ENCODE results near the gene SNW1. TPM values are rescaled to one million over a fixed set of nuclear protein-coding genes. Genes with fewer than 3 reads are reported as not detected.

The SNW1 gene
- total RNA-seq, 2 donors from 2014 or later = 69.6 to 81.9 TPM

- peaks cover 11% of the 10 kb centered on the region for H3K36me3 ChIP-seq
- H3K9me3 ChIP-seq = no peaks in the 10 kb centered on the region
- H3K4me1 ChIP-seq = no peaks in the 10 kb centered on the region
These were observed 14.8 kb downstream of the SNW1 start for GRCh38 chr14:77746064-77746702.

GRCh38 chr14:77741438-77741837, 19.5 kb downstream of the SNW1 start:
- DNase-seq = no peak
- Histone ChIP-seq H3K9me3 (no peaks in the 10 kb centered on the region), H3K27ac (no peak overlapping the region), H3K4me1 (no peaks in the 10 kb centered on the region), H3K9ac (ENCODE audit: low read depth in 2 of 2, low read length in 2 of 2) (no peak overlapping the region), H3K27me3 (no peaks in the 10 kb centered on the region), H3K4me3 (no peak overlapping the region), H3K36me3 (peaks cover 7% of the 10 kb centered on the region)
- intact Hi-C loops (cut with DNase I) = no loop called here
- TF ChIP-seq, protein P1, sequence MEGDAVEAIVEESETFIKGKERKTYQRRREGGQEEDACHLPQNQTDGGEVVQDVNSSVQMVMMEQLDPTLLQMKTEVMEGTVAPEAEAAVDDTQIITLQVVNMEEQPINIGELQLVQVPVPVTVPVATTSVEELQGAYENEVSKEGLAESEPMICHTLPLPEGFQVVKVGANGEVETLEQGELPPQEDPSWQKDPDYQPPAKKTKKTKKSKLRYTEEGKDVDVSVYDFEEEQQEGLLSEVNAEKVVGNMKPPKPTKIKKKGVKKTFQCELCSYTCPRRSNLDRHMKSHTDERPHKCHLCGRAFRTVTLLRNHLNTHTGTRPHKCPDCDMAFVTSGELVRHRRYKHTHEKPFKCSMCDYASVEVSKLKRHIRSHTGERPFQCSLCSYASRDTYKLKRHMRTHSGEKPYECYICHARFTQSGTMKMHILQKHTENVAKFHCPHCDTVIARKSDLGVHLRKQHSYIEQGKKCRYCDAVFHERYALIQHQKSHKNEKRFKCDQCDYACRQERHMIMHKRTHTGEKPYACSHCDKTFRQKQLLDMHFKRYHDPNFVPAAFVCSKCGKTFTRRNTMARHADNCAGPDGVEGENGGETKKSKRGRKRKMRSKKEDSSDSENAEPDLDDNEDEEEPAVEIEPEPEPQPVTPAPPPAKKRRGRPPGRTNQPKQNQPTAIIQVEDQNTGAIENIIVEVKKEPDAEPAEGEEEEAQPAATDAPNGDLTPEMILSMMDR (IDR thresholded peaks at IDR 0.05) = no peak

More at GRCh38 chr14:77746064-77746702, 14.8 kb downstream of the SNW1 start:
- H3K4me3 ChIP-seq = no peak overlapping the region
- no peak overlapping the region for H3K27ac ChIP-seq
- intact Hi-C loops (cut with DNase I) = no loop called here
- TF ChIP-seq, protein P1 (IDR thresholded peaks at IDR 0.05) = no peak
- H3K27me3 ChIP-seq = no peaks in the 10 kb centered on the region
- no peak for DNase-seq
- H3K9ac ChIP-seq (ENCODE audit: low read depth in 2 of 2, low read length in 2 of 2) = no peak overlapping the region

DNA sequence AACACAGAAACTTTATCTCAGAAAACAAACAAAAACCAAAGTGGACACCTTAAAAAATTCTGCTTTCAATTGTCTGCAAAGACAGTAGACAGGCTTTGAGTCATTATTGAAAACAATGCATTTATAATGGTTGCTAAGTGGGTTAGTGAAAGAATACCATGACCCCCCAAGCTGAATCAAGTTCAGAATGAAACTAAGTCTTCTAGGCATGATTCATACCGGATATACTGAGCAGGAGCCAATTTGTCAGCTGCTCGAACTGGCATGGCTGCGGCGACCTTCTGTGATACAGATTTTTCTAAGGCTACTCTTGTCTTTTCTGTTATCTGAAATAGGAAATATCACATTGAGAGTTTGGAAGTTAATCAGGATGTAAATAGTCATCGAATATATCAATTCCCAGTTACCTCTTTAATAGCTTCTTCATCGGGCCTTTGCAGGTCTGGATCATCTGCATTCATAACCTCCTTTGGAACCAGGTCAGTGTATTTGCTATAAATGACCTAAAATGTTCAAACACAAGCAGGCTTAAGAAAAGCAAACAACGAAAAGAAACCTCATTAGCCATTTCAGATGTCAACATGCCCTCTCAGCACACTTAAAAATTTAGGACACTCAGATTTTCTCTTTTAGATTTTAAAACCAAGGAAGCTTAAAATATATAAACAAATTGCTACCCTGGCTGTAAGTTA, 22.3 kb downstream of the SNW1 start:
- H3K27me3 ChIP-seq = no peaks in the 10 kb centered on the region
- intact Hi-C loops (cut with DNase I) = no loop called here
- no peaks in the 10 kb centered on the region for H3K4me1 ChIP-seq
- no peak overlapping the region for H3K9ac ChIP-seq (ENCODE audit: low read depth in 2 of 2, low read length in 2 of 2)
- no peak overlapping the region for H3K27ac ChIP-seq
- H3K4me3 ChIP-seq = no peak overlapping the region
- H3K36me3 ChIP-seq = peaks cover 15% of the 10 kb centered on the region
- TF ChIP-seq, protein P1 (IDR thresholded peaks at IDR 0.05) = no peak
- DNase-seq = no peak
- no peaks in the 10 kb centered on the region for H3K9me3 ChIP-seq

DNA sequence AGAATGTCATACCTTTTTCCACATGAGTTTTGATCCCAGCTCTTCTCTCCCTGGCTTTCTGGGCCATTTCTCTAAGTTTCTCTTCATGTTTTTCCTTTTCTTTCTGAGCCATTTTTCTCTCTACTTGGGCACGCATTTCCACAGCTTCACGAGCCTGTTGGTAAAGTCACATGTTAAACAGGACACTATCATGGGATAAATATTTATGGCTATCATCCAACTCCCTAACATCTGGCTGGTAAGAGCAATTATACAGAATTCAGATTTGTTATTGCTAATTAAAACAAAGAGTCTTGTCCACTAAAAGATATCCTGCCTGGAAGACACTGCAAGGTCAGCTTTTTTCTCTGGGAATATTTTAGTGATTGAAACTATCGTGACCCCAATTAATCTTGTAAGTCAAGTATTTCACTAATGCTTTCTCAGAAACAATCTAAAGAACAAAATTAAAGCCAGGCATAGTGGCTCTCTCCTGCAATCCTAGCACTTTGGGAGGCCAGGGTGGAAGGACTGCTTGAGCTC, 29.9 kb downstream of the SNW1 start:
- H3K4me3 ChIP-seq = no peak overlapping the region
- no peak overlapping the region for H3K9ac ChIP-seq (ENCODE audit: low read depth in 2 of 2, low read length in 2 of 2)
- TF ChIP-seq, protein P1 (IDR thresholded peaks at IDR 0.05) = no peak
- H3K27me3 ChIP-seq = no peaks in the 10 kb centered on the region
- DNase-seq = no peak
- no peak overlapping the region for H3K27ac ChIP-seq
- intact Hi-C loops (cut with DNase I) = no loop called here
- no peaks in the 10 kb centered on the region for H3K9me3 ChIP-seq
- no peaks in the 10 kb centered on the region for H3K4me1 ChIP-seq
- peaks cover 49% of the 10 kb centered on the region for H3K36me3 ChIP-seq

- H3K27me3 ChIP-seq = no peaks in the 10 kb centered on the region
- no peak overlapping the region for H3K4me3 ChIP-seq
- intact Hi-C loops (cut with DNase I) = no loop called here
- H3K9me3 ChIP-seq = no peaks in the 10 kb centered on the region
- TF ChIP-seq, protein P1 (IDR thresholded peaks at IDR 0.05) = no peak
- H3K9ac ChIP-seq (ENCODE audit: low read depth in 2 of 2, low read length in 2 of 2) = no peak overlapping the region
- no peak overlapping the region for H3K27ac ChIP-seq
- no peak for DNase-seq
- H3K36me3 ChIP-seq = peaks cover 17% of the 10 kb centered on the region
- H3K4me1 ChIP-seq = no peaks in the 10 kb centered on the region
These were observed 38.7 kb downstream of the SNW1 start for GRCh38 chr14:77722301-77722700.
